ENCODE data around the gene METTL6. TPM values are rescaled to one million over a fixed set of nuclear protein-coding genes. Genes with fewer than 3 reads are reported as not detected.

METTL6 gene
- total RNA-seq, 1 donor from 2014 or later = 27.3 TPM

DNA sequence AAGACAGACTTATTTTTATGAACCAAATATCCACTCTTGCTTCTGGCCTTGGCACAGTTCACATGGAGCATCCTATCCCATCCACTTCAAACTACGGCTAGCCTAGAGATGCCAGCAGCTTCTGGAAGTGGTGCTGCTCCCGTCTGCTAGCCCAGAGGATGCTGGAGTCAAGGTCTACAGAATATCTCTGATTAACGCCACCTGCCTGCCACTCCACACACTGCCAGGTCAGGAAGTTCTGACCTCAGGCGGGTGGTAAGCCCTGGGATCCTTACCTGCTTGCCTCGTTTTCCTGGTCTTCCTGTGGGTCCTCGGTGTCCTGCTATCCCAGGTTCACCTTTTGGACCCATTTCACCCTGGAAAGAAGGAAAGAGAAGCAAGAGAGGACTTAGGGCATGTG lies 42.9 kb upstream of the METTL6 start:
- Mint-ChIP-seq H3K36me3 (ENCODE audit: low read depth) (peaks cover 2% of the 10 kb centered on the region), H3K4me3 (no peak overlapping the region), H3K4me1 (peaks cover 4% of the 10 kb centered on the region), H3K27me3 (ENCODE audit: low read depth) (no peaks in the 10 kb centered on the region), H3K27ac (ENCODE audit: unreplicated experiment) (no peak overlapping the region), H3K9me3 (no peaks in the 10 kb centered on the region)
- no peak for DNase-seq (ENCODE audit: low read depth, low spot score)
- TF ChIP-seq, protein P1, sequence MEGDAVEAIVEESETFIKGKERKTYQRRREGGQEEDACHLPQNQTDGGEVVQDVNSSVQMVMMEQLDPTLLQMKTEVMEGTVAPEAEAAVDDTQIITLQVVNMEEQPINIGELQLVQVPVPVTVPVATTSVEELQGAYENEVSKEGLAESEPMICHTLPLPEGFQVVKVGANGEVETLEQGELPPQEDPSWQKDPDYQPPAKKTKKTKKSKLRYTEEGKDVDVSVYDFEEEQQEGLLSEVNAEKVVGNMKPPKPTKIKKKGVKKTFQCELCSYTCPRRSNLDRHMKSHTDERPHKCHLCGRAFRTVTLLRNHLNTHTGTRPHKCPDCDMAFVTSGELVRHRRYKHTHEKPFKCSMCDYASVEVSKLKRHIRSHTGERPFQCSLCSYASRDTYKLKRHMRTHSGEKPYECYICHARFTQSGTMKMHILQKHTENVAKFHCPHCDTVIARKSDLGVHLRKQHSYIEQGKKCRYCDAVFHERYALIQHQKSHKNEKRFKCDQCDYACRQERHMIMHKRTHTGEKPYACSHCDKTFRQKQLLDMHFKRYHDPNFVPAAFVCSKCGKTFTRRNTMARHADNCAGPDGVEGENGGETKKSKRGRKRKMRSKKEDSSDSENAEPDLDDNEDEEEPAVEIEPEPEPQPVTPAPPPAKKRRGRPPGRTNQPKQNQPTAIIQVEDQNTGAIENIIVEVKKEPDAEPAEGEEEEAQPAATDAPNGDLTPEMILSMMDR (conservative IDR thresholded peaks at IDR 0.05) = no peak

DNA sequence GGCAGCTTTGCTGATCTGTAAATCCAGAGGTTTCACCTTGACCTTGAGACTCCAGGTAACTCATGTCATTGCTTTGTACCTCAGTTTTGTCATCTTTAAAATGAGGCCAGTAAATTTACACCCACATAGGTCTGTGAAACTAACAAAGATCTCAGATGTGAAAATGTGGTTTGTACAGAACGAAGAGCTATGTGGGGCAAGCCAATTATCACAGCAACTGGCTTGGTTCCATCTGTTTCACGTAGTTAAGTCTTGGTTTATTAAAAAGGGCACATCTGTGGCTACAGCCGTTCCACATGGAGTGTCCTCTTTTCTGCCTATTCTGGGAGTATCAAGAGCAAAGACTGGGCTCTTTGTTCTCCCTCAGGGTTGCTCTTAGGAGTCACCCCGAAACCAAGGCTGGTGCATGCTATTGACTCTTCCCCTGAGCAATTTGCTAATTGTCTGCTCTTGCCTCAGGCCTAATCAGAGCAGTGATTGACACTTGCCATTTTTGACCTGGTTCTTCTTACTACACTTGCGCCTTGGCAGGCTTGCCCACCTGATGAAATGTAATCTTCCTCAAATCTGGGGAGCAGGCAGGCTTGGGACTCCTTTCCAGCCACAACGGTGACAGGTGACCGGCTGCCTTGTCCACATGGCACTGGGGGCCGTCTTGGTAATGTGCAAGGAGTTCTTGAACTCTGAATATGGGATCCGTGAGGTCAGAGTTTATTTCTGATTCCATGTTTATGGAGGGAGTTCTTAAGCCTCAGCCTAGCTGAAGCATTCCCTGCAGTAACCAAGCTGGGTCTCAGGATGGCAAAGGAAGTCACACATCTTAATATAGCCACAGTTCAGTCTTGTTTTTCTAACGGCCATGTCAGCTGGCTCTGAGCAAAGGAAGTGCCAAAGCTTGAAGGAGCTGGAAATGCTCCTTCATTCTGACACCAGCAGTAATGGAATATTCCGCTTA lies 40.2 kb upstream of the METTL6 start:
- H3K4me1 Mint-ChIP-seq = peaks cover 4% of the 10 kb centered on the region
- peaks cover 2% of the 10 kb centered on the region for H3K36me3 Mint-ChIP-seq (ENCODE audit: low read depth)

DNA sequence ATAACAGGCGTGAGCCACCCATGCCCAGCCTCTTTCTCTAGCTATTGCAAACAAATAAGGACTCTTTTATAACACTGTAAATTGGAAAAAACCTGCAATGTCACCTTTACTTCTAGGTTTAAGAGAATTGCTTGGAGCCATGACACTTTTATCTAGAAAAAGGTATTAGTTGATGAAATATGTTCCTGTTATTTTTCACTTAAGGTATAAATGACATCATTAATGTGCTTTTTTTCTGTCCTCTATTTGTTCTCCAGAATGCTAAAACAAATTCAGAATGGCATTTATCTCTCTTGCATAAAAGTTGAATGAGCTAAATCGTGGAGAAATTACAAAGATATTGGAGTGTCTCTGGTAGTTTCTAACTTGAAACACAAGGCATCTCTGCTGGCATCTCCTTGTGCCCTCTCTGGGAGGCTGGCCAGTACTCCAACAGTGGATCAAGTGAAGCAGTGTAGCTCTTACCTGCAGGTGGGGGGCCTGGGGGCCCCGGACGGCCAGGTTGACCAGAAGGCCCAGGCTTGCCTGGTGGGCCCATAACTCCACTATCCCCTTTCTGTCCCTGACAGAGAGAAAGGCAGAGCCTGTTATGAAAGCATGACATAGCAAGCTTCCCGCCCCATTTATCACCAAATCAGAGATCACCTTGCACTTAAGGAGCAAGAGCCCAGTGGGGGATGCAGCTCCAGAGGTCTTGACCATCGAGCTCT lies 38.7 kb upstream of the METTL6 start:
- Mint-ChIP-seq H3K27me3 (ENCODE audit: low read depth) (no peaks in the 10 kb centered on the region), H3K9me3 (no peaks in the 10 kb centered on the region), H3K36me3 (ENCODE audit: low read depth) (peaks cover 2% of the 10 kb centered on the region), H3K4me3 (no peak overlapping the region), H3K4me1 (peaks cover 4% of the 10 kb centered on the region), H3K27ac (ENCODE audit: unreplicated experiment) (no peak overlapping the region)
- DNase-seq (ENCODE audit: low read depth, low spot score) = no peak
- TF ChIP-seq, protein P1 (conservative IDR thresholded peaks at IDR 0.05) = no peak

More for the DNA sequence above, 40.2 kb upstream of the METTL6 start:
- TF ChIP-seq, protein P1 (conservative IDR thresholded peaks at IDR 0.05) = no peak
- peak overlapping the region; percentile 73 for H3K27ac Mint-ChIP-seq (ENCODE audit: unreplicated experiment)
- H3K4me3 Mint-ChIP-seq = no peak overlapping the region
- no peaks in the 10 kb centered on the region for H3K27me3 Mint-ChIP-seq (ENCODE audit: low read depth)
- no peak for DNase-seq (ENCODE audit: low read depth, low spot score)
- no peaks in the 10 kb centered on the region for H3K9me3 Mint-ChIP-seq

DNA sequence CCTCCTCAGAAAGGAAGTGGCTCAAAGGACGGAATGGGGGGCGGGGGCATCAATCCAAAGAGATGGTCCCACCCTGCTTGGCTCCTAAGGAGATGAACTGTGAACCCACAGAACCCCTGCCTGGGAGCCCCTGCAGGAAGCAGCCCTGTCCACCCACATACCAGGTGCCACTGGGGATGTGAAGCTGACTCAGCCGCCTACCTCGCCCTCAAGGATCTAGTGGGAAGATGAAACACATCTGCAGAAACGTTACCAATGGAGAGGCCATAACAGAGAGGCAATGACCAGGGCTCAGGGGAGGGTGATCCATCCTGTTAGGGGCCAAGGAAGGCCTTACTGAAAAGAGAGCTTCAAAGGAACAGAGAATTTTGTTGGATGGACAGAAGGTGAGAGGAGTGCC lies 35.1 kb upstream of the METTL6 start:
- TF ChIP-seq, protein P1 (conservative IDR thresholded peaks at IDR 0.05) = no peak
- Mint-ChIP-seq H3K9me3 (no peaks in the 10 kb centered on the region), H3K27ac (ENCODE audit: unreplicated experiment) (no peak overlapping the region), H3K4me3 (no peak overlapping the region), H3K36me3 (ENCODE audit: low read depth) (peaks cover 2% of the 10 kb centered on the region), H3K4me1 (peaks cover under 1% of the 10 kb centered on the region), H3K27me3 (ENCODE audit: low read depth) (no peaks in the 10 kb centered on the region)
- DNase-seq (ENCODE audit: low read depth, low spot score) = no peak

DNA sequence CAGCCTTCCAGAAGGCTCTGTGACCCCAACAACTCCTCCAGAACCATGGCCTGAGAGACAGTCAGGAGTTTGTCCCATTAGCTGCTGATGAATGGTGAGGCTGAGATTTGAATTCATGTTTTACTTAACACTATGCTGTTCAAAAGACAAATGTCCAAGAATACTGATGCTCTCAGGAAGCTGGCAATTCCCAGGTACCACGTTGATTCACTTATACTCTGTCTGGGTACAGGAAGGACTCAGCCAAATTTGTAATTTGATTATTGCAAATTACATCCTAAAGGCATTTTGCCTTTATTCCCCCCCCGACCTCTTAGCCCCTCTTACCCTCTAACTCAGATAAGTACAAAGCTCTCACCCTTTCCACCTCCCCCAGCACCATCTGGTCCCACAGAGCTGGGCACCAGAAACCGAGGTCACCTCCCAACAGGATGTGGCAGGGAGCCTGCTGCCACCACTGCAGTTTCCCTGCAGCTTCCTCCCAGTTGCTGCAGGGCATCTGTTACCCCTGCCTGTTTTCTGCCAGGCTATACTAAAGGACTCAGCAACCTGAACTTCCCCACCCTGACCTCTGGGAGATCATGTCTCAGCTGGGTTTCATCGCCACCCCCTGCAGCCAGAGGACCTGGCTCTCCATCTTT lies 33.7 kb upstream of the METTL6 start:
- H3K27ac Mint-ChIP-seq (ENCODE audit: unreplicated experiment) = no peak overlapping the region
- H3K4me1 Mint-ChIP-seq = no peaks in the 10 kb centered on the region
- DNase-seq (ENCODE audit: low read depth, low spot score) = no peak
- H3K4me3 Mint-ChIP-seq = no peak overlapping the region
- TF ChIP-seq, protein P1 (conservative IDR thresholded peaks at IDR 0.05) = no peak
- H3K27me3 Mint-ChIP-seq (ENCODE audit: low read depth) = no peaks in the 10 kb centered on the region
- H3K36me3 Mint-ChIP-seq (ENCODE audit: low read depth) = peaks cover 2% of the 10 kb centered on the region
- H3K9me3 Mint-ChIP-seq = no peaks in the 10 kb centered on the region
